Endothelial cell of umbilical vein (primary cell): ENCODE results near the gene ZBTB20. TPM values are rescaled to one million over a fixed set of nuclear protein-coding genes. Genes with fewer than 3 reads are reported as not detected.

Experiments used
- BruUV-seq: library from RNA; stranded (reverse); fragments of 400-500 nt; replicated peaks from 2 replicates; lab custom pipeline; 2021; lab: Mats Ljungman, UMichigan
- CTCF ChIA-PET: fragments of 300-600, 350-600 bp; sonication (Branson Sonifier 250); formaldehyde crosslinking; loops from one replicate; lab custom pipeline; 2021; ENCODE audit warnings: antibody characterized with exemption, inconsistent platforms; lab: Charles Lee
- POLR2A ChIA-PET: fragments of 300-600, 350-600 bp; sonication (Branson Sonifier 250); formaldehyde crosslinking; loops from one replicate; lab custom pipeline; 2021; ENCODE audit warnings: antibody characterized with exemption, inconsistent platforms; lab: Charles Lee
- DNase-seq: peaks from one replicate; pipeline ENCODE4 v3.0.0-alpha.2; 2011; ENCODE audit warnings: low read depth, low spot score
- FAIRE-seq: peaks from 2 replicates; lab custom pipeline; 2011; peaks lifted over from hg19 to GRCh38; lab: Jason Lieb, UNC
- H2AFZ ChIP-seq: 2 replicates; pipeline ENCODE4 v1.6.0; 2012; ENCODE audit warnings: low read depth, low read length, control low read depth, inconsistent platforms
- H3K27ac ChIP-seq: 2 replicates; pipeline ENCODE4 v1.5.1; 2011; ENCODE audit warnings: low read depth, mild to moderate bottlenecking, control low read depth, low read length, moderate library complexity; ENCODE audit not compliant: insufficient read depth
- H3K27me3 ChIP-seq, 2 experiments: 2 replicates each; pipeline versions ENCODE4 v1.6.0 to v1.6.1; 2011; ENCODE audit warnings: low read length in 2 of 2, mixed read lengths in 1 of 2; ENCODE audit not compliant: control insufficient read depth in 2 of 2, insufficient read depth in 2 of 2
- H3K36me3 ChIP-seq, 2 experiments: 2 replicates in 1 of 2; 3 replicates in 1 of 2; pipeline ENCODE4 v1.5.1; 2011; ENCODE audit warnings: low read length in 2 of 2, mild to moderate bottlenecking in 1 of 2, moderate library complexity in 1 of 2; ENCODE audit not compliant: control insufficient read depth in 2 of 2, insufficient read depth in 2 of 2; ENCODE audit errors: extremely low read depth in 1 of 2
- H3K4me1 ChIP-seq: 3 replicates; pipeline ENCODE4 v1.5.1; 2011; ENCODE audit warnings: mild to moderate bottlenecking, low read length; ENCODE audit not compliant: control insufficient read depth, insufficient read depth; ENCODE audit errors: extremely low read depth
- H3K4me2 ChIP-seq: 2 replicates; pipeline ENCODE4 v1.6.1; 2011; ENCODE audit warnings: low read length, control low read depth, mixed read lengths; ENCODE audit not compliant: insufficient read depth
- H3K4me3 ChIP-seq, 3 experiments: fragments of 200-600 bp in 1 of 3; sonication (generic), shearing (Covaris generic) in 1 of 3; replicated peaks in 1 of 3; 2 replicates each; pipeline ENCODE4 v1.5.1; 2011 to 2016; ENCODE audit warnings: control low read depth in 3 of 3, low read length in 3 of 3, mild to moderate bottlenecking in 2 of 3, inconsistent platforms in 1 of 3, low read depth in 1 of 3, moderate library complexity in 1 of 3; ENCODE audit not compliant: insufficient read depth in 1 of 3
- H3K79me2 ChIP-seq: 2 replicates; pipeline ENCODE4 v1.6.0; 2012; ENCODE audit warnings: low read length, inconsistent platforms; ENCODE audit not compliant: control insufficient read depth, insufficient read depth
- H3K9ac ChIP-seq: replicated peaks from 2 replicates; pipeline ENCODE3; 2011; ENCODE audit warnings: low read length, control low read depth; ENCODE audit not compliant: insufficient read depth; ENCODE audit errors: extremely low read depth
- H3K9me1 ChIP-seq: replicated peaks from 3 replicates; pipeline ENCODE4 v1.6.0; 2011; ENCODE audit warnings: mild to moderate bottlenecking, low read length; ENCODE audit not compliant: control insufficient read depth, insufficient read depth; ENCODE audit errors: extremely low read depth
- H3K9me3 ChIP-seq: replicated peaks from 2 replicates; pipeline ENCODE4 v1.5.1; 2012; ENCODE audit warnings: low read length, inconsistent platforms; ENCODE audit not compliant: control insufficient read depth, insufficient read depth
- H4K20me1 ChIP-seq: replicated peaks from 2 replicates; pipeline ENCODE3; 2011; ENCODE audit warnings: mild to moderate bottlenecking, low read length; ENCODE audit not compliant: control insufficient read depth, insufficient read depth; ENCODE audit errors: extremely low read depth
- CTCF ChIP-seq, 2 donors: IDR thresholded peaks; 1 replicate in 1 of 2; 2 replicates in 1 of 2; pipeline ENCODE4 v1.5.1; 2011; ENCODE audit warnings: low read length in 2 of 2, mild to moderate bottlenecking in 2 of 2, moderate library complexity in 2 of 2, control low read depth in 1 of 2, inconsistent platforms in 1 of 2, low read depth in 1 of 2; ENCODE audit not compliant: insufficient read depth in 1 of 2; ENCODE audit errors: extremely low read depth in 1 of 2
- EZH2 ChIP-seq: IDR thresholded peaks from 2 replicates; pipeline ENCODE4 v1.6.1; 2012; ENCODE audit warnings: borderline replicate concordance, low read depth, mild to moderate bottlenecking, moderate library complexity, low read length, inconsistent platforms; ENCODE audit not compliant: severe bottlenecking
- FOS ChIP-seq: IDR thresholded peaks from 2 replicates; pipeline ENCODE4 v1.6.1; 2011; ENCODE audit warnings: mild to moderate bottlenecking, low read length, moderate library complexity, borderline replicate concordance; ENCODE audit not compliant: insufficient read depth
- GATA2 ChIP-seq: IDR thresholded peaks from 2 replicates; pipeline ENCODE4 v1.7.0; 2011; ENCODE audit warnings: low read depth, mild to moderate bottlenecking, moderate library complexity, mixed read lengths, low read length; ENCODE audit not compliant: insufficient read length, insufficient read depth
- JUN ChIP-seq: IDR thresholded peaks from 2 replicates; pipeline ENCODE4 v1.6.1; 2011; ENCODE audit warnings: borderline replicate concordance, low read depth; ENCODE audit not compliant: insufficient read length, insufficient read depth
- MYC ChIP-seq: IDR thresholded peaks from one replicate; pipeline ENCODE4 v1.6.1; 2011; ENCODE audit warnings: mild to moderate bottlenecking, low read depth, low read length
- POLR2A ChIP-seq: IDR thresholded peaks from 2 replicates; pipeline ENCODE4 v1.6.1; 2012; ENCODE audit warnings: low read depth, mild to moderate bottlenecking, control low read depth, low read length
- POLR2AphosphoS5 ChIP-seq: IDR thresholded peaks from 2 replicates; pipeline ENCODE4 v1.6.1; 2012; ENCODE audit warnings: low read depth, mild to moderate bottlenecking, control low read depth, low read length, moderate library complexity; ENCODE audit not compliant: insufficient read depth
- dilution Hi-C: fragments of 300-500 bp; cut with MboI; formaldehyde crosslinking; loops from one replicate; pipeline ENCODE4 v1.15.0; 2019; ENCODE audit warnings: low sequenced_read_pairs; ENCODE audit not compliant: extremely low pct_ligation_motif_present
- intact Hi-C: fragments of 100-400 bp; cut with micrococcal nuclease; formaldehyde crosslinking; loops from one replicate; pipeline ENCODE4 v1.10.0; 2022
- polyA plus RNA-seq, 4 experiments: library from polyadenylated mRNA; depleted of rRNA in 3 of 4; stranded (reverse) in 3 of 4; unstranded in 1 of 4; fragments of >200 nt; gene quantifications; 2 replicates each; pipeline versions ENCODE4 v1.2.1 to v1.2.3, GENCODE V29; 2011 to 2012; ENCODE audit warnings: missing spikeins in 1 of 4
- total RNA-seq: library from RNA; stranded (reverse); gene quantifications from 2 replicates; pipeline ENCODE4 v1.2.3, GENCODE V29; 2021
- TF ChIP-seq, protein P1 (sequence below): IDR thresholded peaks from 2 replicates; pipeline ENCODE4 v1.6.1; 2011; ENCODE audit not compliant: insufficient read depth, insufficient read length

Gene ZBTB20
- total and polyA plus RNA-seq, 2 donors (not counting 3 experiments of a cell fraction or from before 2014, with no cell fraction given): 2.1 to 20.5 TPM

GRCh38 chr3:115113367-115113766, 33.7 kb downstream of the ZBTB20 start:
- TF ChIP-seq POLR2AphosphoS5 (no peak), MYC (no peak), POLR2A (no peak), GATA2 (no peak), JUN (no peak), EZH2 (no peak), CTCF (IDR thresholded peaks at IDR 0.05; ENCODE audit: extremely low read depth in 1 of 2, insufficient read depth in 1 of 2, low read depth in 1 of 2, low read length in 2 of 2) (no peak), FOS (no peak)
- TF ChIP-seq, protein P1, sequence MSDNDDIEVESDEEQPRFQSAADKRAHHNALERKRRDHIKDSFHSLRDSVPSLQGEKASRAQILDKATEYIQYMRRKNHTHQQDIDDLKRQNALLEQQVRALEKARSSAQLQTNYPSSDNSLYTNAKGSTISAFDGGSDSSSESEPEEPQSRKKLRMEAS: no peak
- Histone ChIP-seq H4K20me1 (no peaks in the 10 kb centered on the region), H3K9me1 (no peaks in the 10 kb centered on the region), H3K9me3 (no peaks in the 10 kb centered on the region), H2AFZ (no peak overlapping the region), H3K27ac (no peak overlapping the region), H3K9ac (no peak overlapping the region), H3K36me3 (no peaks in the 10 kb centered on the region), H3K79me2 (no peaks in the 10 kb centered on the region), H3K4me3 (no peak overlapping the region), H3K27me3 (no peaks in the 10 kb centered on the region), H3K4me1 (no peaks in the 10 kb centered on the region), H3K4me2 (no peak overlapping the region)
- BruUV-seq: no TSS peak
- DNase-seq (no peak), FAIRE-seq (no peak)
- intact Hi-C loops (no loop called here), dilution Hi-C loops (no loop called here)
- ChIA-PET POLR2A (no interaction called here), CTCF (no interaction called here)
